ENCODE results near the gene ZNF154.

The ZNF154 gene

GRCh38 chr19:57719901-57720519, 11.0 kb upstream of the ZNF154 start:
- DNase-seq (ENCODE audit: low read depth in 1 of 2, low spot score in 1 of 2): no peak
- no peak overlapping the region for H3K27ac ChIP-seq (replicated peaks)
- no peak overlapping the region for H3K4me3 ChIP-seq (replicated peaks; ENCODE audit: insufficient read depth, low read length)

GRCh38 chr19:57719424-57719823, 10.4 kb upstream of the ZNF154 start:
- Histone ChIP-seq H3K27me3 (ENCODE audit: insufficient read depth, poor library complexity, severe bottlenecking) (no peaks in the 10 kb centered on the region), H3K4me3 (replicated peaks; ENCODE audit: insufficient read depth, low read length) (no peak overlapping the region), H3K27ac (replicated peaks) (no peak overlapping the region)
- no peak for TF ChIP-seq GABPA (IDR thresholded peaks at IDR 0.05; ENCODE audit: low read depth)
- DNase-seq (ENCODE audit: low read depth in 1 of 2, low spot score in 1 of 2): no peak

More at GRCh38 chr19:57719901-57720519, 11.0 kb upstream of the ZNF154 start:
- TF ChIP-seq CTCF (IDR thresholded peaks at IDR 0.05; ENCODE audit: insufficient read depth, low read length) (no peak), POLR2AphosphoS5 (IDR thresholded peaks at IDR 0.05; ENCODE audit: low read depth) (no peak; the same call in 1 of the 2 replicates), GABPA (IDR thresholded peaks at IDR 0.05; ENCODE audit: low read depth) (no peak)
- no peaks in the 10 kb centered on the region for H3K27me3 ChIP-seq (ENCODE audit: insufficient read depth, poor library complexity, severe bottlenecking)

- H3K4me3 ChIP-seq (replicated peaks; ENCODE audit: insufficient read depth, low read length): no peak overlapping the region
- TF ChIP-seq CTCF (IDR thresholded peaks at IDR 0.05; ENCODE audit: insufficient read depth, low read length) (no peak), SPI1 (IDR thresholded peaks at IDR 0.05; ENCODE audit: borderline replicate concordance, low read depth) (no peak), REST (IDR thresholded peaks at IDR 0.05; ENCODE audit: insufficient replicate concordance, low read depth) (no peak), GABPA (IDR thresholded peaks at IDR 0.05; ENCODE audit: low read depth) (no peak), POLR2AphosphoS5 (IDR thresholded peaks at IDR 0.05; ENCODE audit: low read depth) (no peak)
- H3K27me3 ChIP-seq (ENCODE audit: insufficient read depth, poor library complexity, severe bottlenecking): no peaks in the 10 kb centered on the region
- no peak for DNase-seq (ENCODE audit: low read depth in 1 of 2, low spot score in 1 of 2)
- no peak overlapping the region for H3K27ac ChIP-seq (replicated peaks)
Measured at GRCh38 chr19:57712222-57712621, 3.2 kb upstream of the ZNF154 start.

GRCh38 chr19:57709616-57710015, 612 bp upstream of the ZNF154 start:
- TF ChIP-seq SPI1 (IDR thresholded peaks at IDR 0.05; ENCODE audit: borderline replicate concordance, low read depth): no peak
- no peak for TF ChIP-seq GABPA (IDR thresholded peaks at IDR 0.05; ENCODE audit: low read depth)
- TF ChIP-seq CTCF (IDR thresholded peaks at IDR 0.05; ENCODE audit: insufficient read depth, low read length): no peak
- no peak for TF ChIP-seq POLR2AphosphoS5 (IDR thresholded peaks at IDR 0.05; ENCODE audit: low read depth)
- TF ChIP-seq REST (IDR thresholded peaks at IDR 0.05; ENCODE audit: insufficient replicate concordance, low read depth): no peak
- H3K4me3 ChIP-seq (replicated peaks; ENCODE audit: insufficient read depth, low read length): no peak overlapping the region
- H3K27me3 ChIP-seq (ENCODE audit: insufficient read depth, poor library complexity, severe bottlenecking): no peaks in the 10 kb centered on the region
- no peak overlapping the region for H3K27ac ChIP-seq (replicated peaks)
- no peak for DNase-seq (ENCODE audit: low read depth in 1 of 2, low spot score in 1 of 2)

All from HL-60 (cell line).